HEK293 (cell line): ENCODE results near the gene MLF2.

Source experiments
- CTCF ChIA-PET: fragments of 350-600 bp; formaldehyde crosslinking; extraction: SDS; loops from one replicate; lab custom pipeline; 2021; ENCODE audit warnings: antibody characterized with exemption; lab: Yijun Ruan, JAX
- POLR2A ChIA-PET: fragments of 300-600 bp; formaldehyde crosslinking; extraction: SDS; loops from one replicate; lab custom pipeline; 2020; ENCODE audit warnings: antibody characterized with exemption, inconsistent platforms; lab: Yijun Ruan, JAX
- H3K27ac ChIP-seq: fragments of 200-500 bp; sonication (Bioruptor generic); 2 replicates; pipeline ENCODE4 v1.5.1; 2014; ENCODE audit warnings: low read depth, low read length, control low read depth, inconsistent platforms; ENCODE audit errors: extremely low read depth
- H3K36me3 ChIP-seq, 2 experiments: fragments of 200-500 bp in 1 of 2; sonication (Bioruptor generic) in 1 of 2; 1 replicate in 1 of 2; 2 replicates in 1 of 2; pipeline ENCODE4 v1.5.1; 2014 to 2017; ENCODE audit warnings: inconsistent platforms in 2 of 2, low read length in 2 of 2; ENCODE audit not compliant: control insufficient read depth in 2 of 2, insufficient read depth in 1 of 2
- H3K4me1 ChIP-seq: fragments of 200-500 bp; sonication (Bioruptor generic); 2 replicates; pipeline ENCODE4 v1.5.1; 2014; ENCODE audit warnings: mild to moderate bottlenecking, low read length, inconsistent platforms; ENCODE audit not compliant: control insufficient read depth, insufficient read depth
- H3K4me3 ChIP-seq: 2 replicates; pipeline ENCODE4 v1.5.1; 2011; ENCODE audit warnings: low read depth, mild to moderate bottlenecking, control low read depth, low read length, moderate library complexity
- H3K9me3 ChIP-seq: fragments of 200-500 bp; sonication (Bioruptor generic); 2 replicates; pipeline ENCODE4 v1.5.1; 2014; ENCODE audit warnings: low read depth, low read length, inconsistent platforms; ENCODE audit not compliant: control insufficient read depth, insufficient read depth
- GLIS1 ChIP-seq: fragments of 450-650 bp; formaldehyde crosslinking; IDR thresholded peaks from 2 replicates; pipeline ENCODE4 v1.5.1; 2016; ENCODE audit warnings: missing biosample characterization, missing genetic modification characterization
- PRDM1 ChIP-seq: fragments of 450-650 bp; formaldehyde crosslinking; IDR thresholded peaks from 2 replicates; pipeline ENCODE4; 2016; ENCODE audit warnings: missing biosample characterization, missing genetic modification characterization
- ZFP3 ChIP-seq: fragments of 450-650 bp; formaldehyde crosslinking; IDR thresholded peaks from 2 replicates; pipeline ENCODE4 v1.5.1; 2016; ENCODE audit warnings: low read depth, missing biosample characterization, missing genetic modification characterization
- ZNF10 ChIP-seq: fragments of 450-650 bp; formaldehyde crosslinking; IDR thresholded peaks from 2 replicates; pipeline ENCODE4 v1.5.1; 2017; ENCODE audit warnings: missing biosample characterization, missing genetic modification characterization
- ZNF324 ChIP-seq: fragments of 450-650 bp; formaldehyde crosslinking; IDR thresholded peaks from 2 replicates; pipeline ENCODE4 v1.5.1; 2016; ENCODE audit warnings: missing biosample characterization, missing genetic modification characterization
- ZNF560 ChIP-seq: fragments of 450-650 bp; formaldehyde crosslinking; IDR thresholded peaks from 2 replicates; pipeline ENCODE4 v1.5.1; 2017; ENCODE audit warnings: missing biosample characterization, missing genetic modification characterization, borderline replicate concordance
- ZNF600 ChIP-seq: fragments of 450-650 bp; formaldehyde crosslinking; IDR thresholded peaks from 2 replicates; pipeline ENCODE4 v1.5.1; 2016; ENCODE audit warnings: missing biosample characterization, missing genetic modification characterization
- ZNF747 ChIP-seq: fragments of 450-650 bp; formaldehyde crosslinking; IDR thresholded peaks from 2 replicates; pipeline ENCODE4 v1.5.1; 2016; ENCODE audit warnings: missing biosample characterization, missing genetic modification characterization
- ZNF843 ChIP-seq: fragments of 450-650 bp; formaldehyde crosslinking; IDR thresholded peaks from 2 replicates; pipeline ENCODE4 v1.5.1; 2016; ENCODE audit warnings: missing biosample characterization, missing genetic modification characterization
- TF ChIP-seq, protein P1 (sequence below): fragments of 450-650 bp; formaldehyde crosslinking; IDR thresholded peaks from 2 replicates; pipeline ENCODE4 v1.5.1; 2016; ENCODE audit warnings: missing biosample characterization, missing genetic modification characterization
- TF ChIP-seq, protein P2 (sequence below): fragments of 450-650 bp; formaldehyde crosslinking; IDR thresholded peaks from 2 replicates; pipeline ENCODE4 v1.5.0; 2017; ENCODE audit warnings: missing biosample characterization, missing genetic modification characterization, borderline replicate concordance
- TF ChIP-seq, protein P3 (sequence below): fragments of 450-650 bp; formaldehyde crosslinking; IDR thresholded peaks from 2 replicates; pipeline ENCODE4 v1.5.1; 2016; ENCODE audit warnings: missing biosample characterization, missing genetic modification characterization
- TF ChIP-seq, protein P4 (sequence below): fragments of 450-650 bp; formaldehyde crosslinking; IDR thresholded peaks from 2 replicates; pipeline ENCODE4 v1.5.1; 2016; ENCODE audit warnings: missing biosample characterization, missing genetic modification characterization
- TF ChIP-seq, protein P5 (sequence below): fragments of 450-650 bp; formaldehyde crosslinking; IDR thresholded peaks from 2 replicates; pipeline ENCODE4 v1.5.1; 2017; ENCODE audit warnings: missing biosample characterization, missing genetic modification characterization
- TF ChIP-seq, protein P6 (sequence below): fragments of 450-650 bp; formaldehyde crosslinking; IDR thresholded peaks from 2 replicates; pipeline ENCODE4 v1.5.1; 2016; ENCODE audit warnings: missing biosample characterization, missing genetic modification characterization
- TF ChIP-seq, protein P7 (sequence below): fragments of 450-650 bp; formaldehyde crosslinking; IDR thresholded peaks from 2 replicates; pipeline ENCODE4 v1.5.1; 2016; ENCODE audit warnings: missing biosample characterization, missing genetic modification characterization

The MLF2 gene

DNA sequence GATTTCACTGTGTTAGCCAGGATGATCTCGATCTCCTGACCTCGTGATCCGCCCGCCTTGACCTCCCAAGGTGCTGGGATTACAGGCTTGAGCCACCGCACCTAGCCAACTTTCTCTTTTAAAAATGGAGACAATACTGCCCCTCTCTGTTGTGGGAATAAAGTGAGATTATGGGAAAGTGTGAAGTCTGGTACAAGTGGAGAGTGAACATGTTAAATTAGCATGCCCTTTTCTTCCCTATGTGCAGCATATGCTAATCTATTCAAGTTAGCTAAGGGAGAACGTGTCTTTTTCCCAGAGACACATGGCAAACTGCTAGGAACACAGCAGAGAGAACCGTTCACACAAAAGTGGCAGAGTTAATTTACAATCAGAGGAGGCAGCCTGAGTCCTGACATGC is 27.6 kb downstream of the MLF2 start:
- TF ChIP-seq ZNF600 = no peak
- TF ChIP-seq, protein P1, sequence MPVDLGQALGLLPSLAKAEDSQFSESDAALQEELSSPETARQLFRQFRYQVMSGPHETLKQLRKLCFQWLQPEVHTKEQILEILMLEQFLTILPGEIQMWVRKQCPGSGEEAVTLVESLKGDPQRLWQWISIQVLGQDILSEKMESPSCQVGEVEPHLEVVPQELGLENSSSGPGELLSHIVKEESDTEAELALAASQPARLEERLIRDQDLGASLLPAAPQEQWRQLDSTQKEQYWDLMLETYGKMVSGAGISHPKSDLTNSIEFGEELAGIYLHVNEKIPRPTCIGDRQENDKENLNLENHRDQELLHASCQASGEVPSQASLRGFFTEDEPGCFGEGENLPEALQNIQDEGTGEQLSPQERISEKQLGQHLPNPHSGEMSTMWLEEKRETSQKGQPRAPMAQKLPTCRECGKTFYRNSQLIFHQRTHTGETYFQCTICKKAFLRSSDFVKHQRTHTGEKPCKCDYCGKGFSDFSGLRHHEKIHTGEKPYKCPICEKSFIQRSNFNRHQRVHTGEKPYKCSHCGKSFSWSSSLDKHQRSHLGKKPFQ (tag by site-specific recombination) = 0 out of 2 replicates have a peak, but pooled peaks have one; percentile 15
- no peak for TF ChIP-seq ZNF324 (tag by site-specific recombination)
- peak; percentile 63; the same call in 1 of the 2 replicates for TF ChIP-seq PRDM1
- no peak for TF ChIP-seq ZNF747 (tag by site-specific recombination)
- TF ChIP-seq, protein P2, sequence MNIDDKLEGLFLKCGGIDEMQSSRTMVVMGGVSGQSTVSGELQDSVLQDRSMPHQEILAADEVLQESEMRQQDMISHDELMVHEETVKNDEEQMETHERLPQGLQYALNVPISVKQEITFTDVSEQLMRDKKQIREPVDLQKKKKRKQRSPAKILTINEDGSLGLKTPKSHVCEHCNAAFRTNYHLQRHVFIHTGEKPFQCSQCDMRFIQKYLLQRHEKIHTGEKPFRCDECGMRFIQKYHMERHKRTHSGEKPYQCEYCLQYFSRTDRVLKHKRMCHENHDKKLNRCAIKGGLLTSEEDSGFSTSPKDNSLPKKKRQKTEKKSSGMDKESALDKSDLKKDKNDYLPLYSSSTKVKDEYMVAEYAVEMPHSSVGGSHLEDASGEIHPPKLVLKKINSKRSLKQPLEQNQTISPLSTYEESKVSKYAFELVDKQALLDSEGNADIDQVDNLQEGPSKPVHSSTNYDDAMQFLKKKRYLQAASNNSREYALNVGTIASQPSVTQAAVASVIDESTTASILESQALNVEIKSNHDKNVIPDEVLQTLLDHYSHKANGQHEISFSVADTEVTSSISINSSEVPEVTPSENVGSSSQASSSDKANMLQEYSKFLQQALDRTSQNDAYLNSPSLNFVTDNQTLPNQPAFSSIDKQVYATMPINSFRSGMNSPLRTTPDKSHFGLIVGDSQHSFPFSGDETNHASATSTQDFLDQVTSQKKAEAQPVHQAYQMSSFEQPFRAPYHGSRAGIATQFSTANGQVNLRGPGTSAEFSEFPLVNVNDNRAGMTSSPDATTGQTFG = no peak
- TF ChIP-seq, all 188 proteins: peak for 2
- CTCF ChIA-PET = interaction anchor here (0.7 to 3.5 kb wide), 4 partner anchors 9 to 161 kb away, joined by 3 to 21 read pairs (median 3); partner anchors contain the start of gene MLF2
- Histone ChIP-seq H3K36me3 (peaks cover 15 to 36% of the 10 kb centered on the region in 2 experiments), H3K4me1 (peaks cover 11% of the 10 kb centered on the region), H3K27ac (no peak overlapping the region), H3K9me3 (no peaks in the 10 kb centered on the region), H3K4me3 (no peak overlapping the region)
- POLR2A ChIA-PET = interaction anchor here (3.6 to 4.0 kb wide), 2 partner anchors 27 to 36 kb away, joined by 49 to 104 read pairs; partner anchors contain the start of genes MLF2 and ZNF384

DNA sequence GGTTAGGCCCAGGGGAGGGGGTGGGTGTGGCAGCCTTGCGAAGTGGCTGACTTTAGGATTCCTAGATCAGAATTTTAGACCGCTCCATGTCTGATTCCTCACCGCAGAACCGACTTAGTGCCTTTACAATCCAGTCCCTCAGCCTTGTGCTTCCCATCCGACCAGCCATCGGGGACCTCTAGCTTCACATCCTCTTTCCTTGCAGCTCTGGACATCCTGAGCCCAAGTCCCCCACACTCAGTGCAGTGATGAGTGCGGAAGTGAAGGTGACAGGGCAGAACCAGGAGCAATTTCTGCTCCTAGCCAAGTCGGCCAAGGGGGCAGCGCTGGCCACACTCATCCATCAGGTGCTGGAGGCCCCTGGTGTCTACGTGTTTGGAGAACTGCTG is 28.5 kb downstream of the MLF2 start:
- no peaks in the 10 kb centered on the region for H3K9me3 ChIP-seq
- peak; percentile 82 for TF ChIP-seq ZNF10 (tag by site-specific recombination)
- TF ChIP-seq, protein P3, sequence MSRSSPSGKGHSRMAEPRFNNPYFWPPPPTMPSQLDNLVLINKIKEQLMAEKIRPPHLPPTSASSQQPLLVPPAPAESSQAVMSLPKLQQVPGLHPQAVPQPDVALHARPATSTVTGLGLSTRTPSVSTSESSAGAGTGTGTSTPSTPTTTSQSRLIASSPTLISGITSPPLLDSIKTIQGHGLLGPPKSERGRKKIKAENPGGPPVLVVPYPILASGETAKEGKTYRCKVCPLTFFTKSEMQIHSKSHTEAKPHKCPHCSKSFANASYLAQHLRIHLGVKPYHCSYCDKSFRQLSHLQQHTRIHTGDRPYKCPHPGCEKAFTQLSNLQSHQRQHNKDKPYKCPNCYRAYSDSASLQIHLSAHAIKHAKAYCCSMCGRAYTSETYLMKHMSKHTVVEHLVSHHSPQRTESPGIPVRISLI (tag by site-specific recombination) = no peak
- peak overlapping the region; percentile 46 for H3K4me3 ChIP-seq
- ChIA-PET CTCF (interaction anchor here (0.7 to 3.5 kb wide), 6 partner anchors 11 to 105 kb away, joined by 3 to 21 read pairs (median 3); partner anchors contain the start of genes MLF2 and PTMS), POLR2A (interaction anchor here (0.6 to 4.0 kb wide), 28 partner anchors 9 to 415 kb away, joined by 3 to 104 read pairs (median 5); partner anchors contain the start of genes C12orf57, CDCA3, GAPDH and GPR162)
- peaks cover 11% of the 10 kb centered on the region for H3K4me1 ChIP-seq
- peaks cover 10 to 27% of the 10 kb centered on the region in 2 experiments for H3K36me3 ChIP-seq
- peak overlapping the region; percentile 63 for H3K27ac ChIP-seq

DNA sequence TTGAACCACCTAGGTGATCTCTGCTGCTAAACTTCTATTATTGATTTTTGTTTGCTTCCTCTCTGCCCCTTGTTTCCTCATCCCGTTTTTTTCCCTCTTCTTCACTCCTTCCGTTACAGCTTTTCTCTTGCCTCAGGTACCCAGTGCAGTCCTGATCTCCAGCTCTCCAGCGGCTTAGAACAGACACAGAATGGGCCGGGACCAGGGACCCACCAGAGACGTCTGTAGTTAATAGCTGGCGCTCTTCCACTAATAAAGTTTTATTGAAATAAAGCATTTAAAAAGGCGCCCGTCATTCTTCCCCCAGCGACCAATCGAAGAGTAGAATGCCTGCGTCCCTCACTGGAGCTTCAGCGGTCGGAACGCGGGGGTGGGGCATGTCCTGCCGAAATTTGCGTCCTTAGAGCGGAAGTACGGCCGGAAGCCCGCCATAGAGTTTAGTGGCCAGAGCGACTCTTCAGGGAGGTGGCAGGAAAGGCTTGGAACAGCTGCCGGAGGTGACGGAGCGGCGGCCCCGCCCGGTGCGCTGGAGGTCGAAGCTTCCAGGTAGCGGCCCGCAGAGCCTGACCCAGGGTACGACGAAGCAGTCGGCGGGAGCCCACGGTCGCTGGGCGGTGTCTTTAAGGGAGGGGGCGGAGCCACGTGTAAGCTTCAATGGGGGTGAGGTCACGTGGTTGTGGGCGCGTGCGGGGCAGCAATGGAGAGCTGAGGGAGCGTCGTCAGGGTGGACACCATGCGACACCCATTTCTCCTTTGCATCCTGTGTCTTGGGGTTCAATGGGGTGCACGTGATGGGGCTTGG is 29.1 kb downstream of the MLF2 start, which contains the start of gene COPS7A:
COPS7A (plus strand) TSS at position 440 of the 802 bp plus-strand sequence. CDS start 611 bp downstream, outside the sequence.
- Histone ChIP-seq H3K4me3 (peak within 1 kb of the TSS; percentile 58), H3K4me1 (peaks cover 11% of the 10 kb centered on the region), H3K9me3 (no peaks in the 10 kb centered on the region), H3K27ac (peak within 1 kb of the TSS; percentile 81), H3K36me3 (peaks cover 5 to 21% of the 10 kb centered on the region in 2 experiments)
- POLR2A ChIA-PET = interaction anchor here (0.5 to 4.0 kb wide), 39 partner anchors 10 to 416 kb away, joined by 3 to 104 read pairs (median 4); partner anchors contain the start of genes C12orf57, CDCA3, GAPDH and GPR162
- CTCF ChIA-PET = interaction anchor here (0.5 to 3.5 kb wide), 12 partner anchors 12 to 160 kb away, joined by 3 to 21 read pairs (median 4); partner anchors contain the start of genes MLF2 and PTMS
- TF ChIP-seq, protein P4, sequence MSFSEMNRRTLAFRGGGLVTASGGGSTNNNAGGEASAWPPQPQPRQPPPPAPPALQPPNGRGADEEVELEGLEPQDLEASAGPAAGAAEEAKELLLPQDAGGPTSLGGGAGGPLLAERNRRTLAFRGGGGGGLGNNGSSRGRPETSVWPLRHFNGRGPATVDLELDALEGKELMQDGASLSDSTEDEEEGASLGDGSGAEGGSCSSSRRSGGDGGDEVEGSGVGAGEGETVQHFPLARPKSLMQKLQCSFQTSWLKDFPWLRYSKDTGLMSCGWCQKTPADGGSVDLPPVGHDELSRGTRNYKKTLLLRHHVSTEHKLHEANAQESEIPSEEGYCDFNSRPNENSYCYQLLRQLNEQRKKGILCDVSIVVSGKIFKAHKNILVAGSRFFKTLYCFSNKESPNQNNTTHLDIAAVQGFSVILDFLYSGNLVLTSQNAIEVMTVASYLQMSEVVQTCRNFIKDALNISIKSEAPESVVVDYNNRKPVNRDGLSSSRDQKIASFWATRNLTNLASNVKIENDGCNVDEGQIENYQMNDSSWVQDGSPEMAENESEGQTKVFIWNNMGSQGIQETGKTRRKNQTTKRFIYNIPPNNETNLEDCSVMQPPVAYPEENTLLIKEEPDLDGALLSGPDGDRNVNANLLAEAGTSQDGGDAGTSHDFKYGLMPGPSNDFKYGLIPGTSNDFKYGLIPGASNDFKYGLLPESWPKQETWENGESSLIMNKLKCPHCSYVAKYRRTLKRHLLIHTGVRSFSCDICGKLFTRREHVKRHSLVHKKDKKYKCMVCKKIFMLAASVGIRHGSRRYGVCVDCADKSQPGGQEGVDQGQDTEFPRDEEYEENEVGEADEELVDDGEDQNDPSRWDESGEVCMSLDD (tag by site-specific recombination) = peak; percentile 87
- TF ChIP-seq, protein P5, sequence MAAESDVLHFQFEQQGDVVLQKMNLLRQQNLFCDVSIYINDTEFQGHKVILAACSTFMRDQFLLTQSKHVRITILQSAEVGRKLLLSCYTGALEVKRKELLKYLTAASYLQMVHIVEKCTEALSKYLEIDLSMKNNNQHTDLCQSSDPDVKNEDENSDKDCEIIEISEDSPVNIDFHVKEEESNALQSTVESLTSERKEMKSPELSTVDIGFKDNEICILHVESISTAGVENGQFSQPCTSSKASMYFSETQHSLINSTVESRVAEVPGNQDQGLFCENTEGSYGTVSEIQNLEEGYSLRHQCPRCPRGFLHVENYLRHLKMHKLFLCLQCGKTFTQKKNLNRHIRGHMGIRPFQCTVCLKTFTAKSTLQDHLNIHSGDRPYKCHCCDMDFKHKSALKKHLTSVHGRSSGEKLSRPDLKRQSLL = peak; percentile 85
- TF ChIP-seq GLIS1 = peak; percentile 96
- TF ChIP-seq ZNF843 (tag by site-specific recombination) = peak; percentile 73
- no peak for TF ChIP-seq ZNF560 (tag by site-specific recombination)
- TF ChIP-seq, protein P6, sequence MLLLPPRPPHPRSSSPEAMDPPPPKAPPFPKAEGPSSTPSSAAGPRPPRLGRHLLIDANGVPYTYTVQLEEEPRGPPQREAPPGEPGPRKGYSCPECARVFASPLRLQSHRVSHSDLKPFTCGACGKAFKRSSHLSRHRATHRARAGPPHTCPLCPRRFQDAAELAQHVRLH (tag by site-specific recombination) = peak; percentile 44; the same call in 1 of the 2 replicates
- no peak for TF ChIP-seq ZFP3 (tag by site-specific recombination)
- TF ChIP-seq, protein P7, sequence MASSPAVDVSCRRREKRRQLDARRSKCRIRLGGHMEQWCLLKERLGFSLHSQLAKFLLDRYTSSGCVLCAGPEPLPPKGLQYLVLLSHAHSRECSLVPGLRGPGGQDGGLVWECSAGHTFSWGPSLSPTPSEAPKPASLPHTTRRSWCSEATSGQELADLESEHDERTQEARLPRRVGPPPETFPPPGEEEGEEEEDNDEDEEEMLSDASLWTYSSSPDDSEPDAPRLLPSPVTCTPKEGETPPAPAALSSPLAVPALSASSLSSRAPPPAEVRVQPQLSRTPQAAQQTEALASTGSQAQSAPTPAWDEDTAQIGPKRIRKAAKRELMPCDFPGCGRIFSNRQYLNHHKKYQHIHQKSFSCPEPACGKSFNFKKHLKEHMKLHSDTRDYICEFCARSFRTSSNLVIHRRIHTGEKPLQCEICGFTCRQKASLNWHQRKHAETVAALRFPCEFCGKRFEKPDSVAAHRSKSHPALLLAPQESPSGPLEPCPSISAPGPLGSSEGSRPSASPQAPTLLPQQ (tag by site-specific recombination) = peak; percentile 96
